HEK293T (cell line): ENCODE data around the gene CDH20.

Experiments used
- CTBP1 ChIP-seq: fragments of 450-650 bp; IDR thresholded peaks from 2 replicates; pipeline ENCODE4 v1.6.1; 2016; ENCODE audit warnings: borderline replicate concordance
- FOXA1 ChIP-seq: fragments of 450-650 bp; IDR thresholded peaks from 2 replicates; pipeline ENCODE4 v1.6.1; 2016; ENCODE audit warnings: mild to moderate bottlenecking
- FOXM1 ChIP-seq: fragments of 450-650 bp; IDR thresholded peaks from 2 replicates; pipeline ENCODE4 v1.6.1; 2017; ENCODE audit warnings: mild to moderate bottlenecking, borderline replicate concordance
- HDGF ChIP-seq: fragments of 450-650 bp; IDR thresholded peaks from 2 replicates; pipeline ENCODE4 v1.6.1; 2017; ENCODE audit warnings: antibody characterized with exemption, borderline replicate concordance
- SP1 ChIP-seq: fragments of 450-650 bp; IDR thresholded peaks from 2 replicates; pipeline ENCODE4 v1.6.1; 2017
- TF ChIP-seq, protein P1 (sequence below): fragments of 450-650 bp; IDR thresholded peaks from 2 replicates; pipeline ENCODE4 v1.6.1; 2016

DNA sequence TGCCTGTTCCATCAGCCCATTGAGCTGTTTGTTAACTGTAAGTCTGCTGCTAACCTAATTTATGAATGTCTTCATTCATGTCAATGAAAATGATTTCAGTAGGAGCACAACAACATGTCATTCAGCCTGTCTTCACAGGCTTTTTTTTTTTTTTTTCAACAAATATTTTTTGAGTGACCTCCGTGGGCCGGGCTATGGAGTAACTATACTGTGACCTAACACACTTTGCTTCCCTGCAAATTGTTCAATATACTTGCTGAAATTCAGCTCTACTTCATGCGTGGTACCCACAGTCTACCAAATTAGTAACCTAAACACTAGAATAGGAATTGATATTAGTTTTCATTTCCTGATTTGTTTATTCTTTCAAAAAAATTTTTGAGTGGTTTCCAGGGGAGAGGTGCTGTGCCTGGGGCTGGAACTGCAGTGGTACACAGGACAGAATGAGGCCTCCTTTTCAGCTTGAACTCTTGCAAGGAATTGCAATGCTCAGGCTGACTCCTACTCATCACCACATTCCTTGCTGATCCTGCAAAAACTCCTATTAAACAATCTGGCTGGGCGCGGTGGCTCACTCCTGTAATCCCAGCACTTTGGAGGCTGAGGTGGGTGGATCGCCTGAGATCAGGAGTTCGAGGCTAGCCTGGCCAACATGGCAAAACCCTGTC, 87.1 kb downstream of the CDH20 start:
- TF ChIP-seq HDGF (no peak), SP1 (no peak), FOXM1 (no peak), FOXA1 (no peak), CTBP1 (no peak)
- TF ChIP-seq, protein P1, sequence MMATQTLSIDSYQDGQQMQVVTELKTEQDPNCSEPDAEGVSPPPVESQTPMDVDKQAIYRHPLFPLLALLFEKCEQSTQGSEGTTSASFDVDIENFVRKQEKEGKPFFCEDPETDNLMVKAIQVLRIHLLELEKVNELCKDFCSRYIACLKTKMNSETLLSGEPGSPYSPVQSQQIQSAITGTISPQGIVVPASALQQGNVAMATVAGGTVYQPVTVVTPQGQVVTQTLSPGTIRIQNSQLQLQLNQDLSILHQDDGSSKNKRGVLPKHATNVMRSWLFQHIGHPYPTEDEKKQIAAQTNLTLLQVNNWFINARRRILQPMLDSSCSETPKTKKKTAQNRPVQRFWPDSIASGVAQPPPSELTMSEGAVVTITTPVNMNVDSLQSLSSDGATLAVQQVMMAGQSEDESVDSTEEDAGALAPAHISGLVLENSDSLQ, result no peak
